GM15510 (cell line): ENCODE measurements around the gene NIPAL3.

Experiments
- POLR2A ChIP-seq: IDR thresholded peaks from 3 replicates; pipeline ENCODE4 v1.6.1; 2011; ENCODE audit warnings: borderline replicate concordance; ENCODE audit not compliant: insufficient read length; ENCODE audit errors: extremely low read depth

The NIPAL3 gene

DNA sequence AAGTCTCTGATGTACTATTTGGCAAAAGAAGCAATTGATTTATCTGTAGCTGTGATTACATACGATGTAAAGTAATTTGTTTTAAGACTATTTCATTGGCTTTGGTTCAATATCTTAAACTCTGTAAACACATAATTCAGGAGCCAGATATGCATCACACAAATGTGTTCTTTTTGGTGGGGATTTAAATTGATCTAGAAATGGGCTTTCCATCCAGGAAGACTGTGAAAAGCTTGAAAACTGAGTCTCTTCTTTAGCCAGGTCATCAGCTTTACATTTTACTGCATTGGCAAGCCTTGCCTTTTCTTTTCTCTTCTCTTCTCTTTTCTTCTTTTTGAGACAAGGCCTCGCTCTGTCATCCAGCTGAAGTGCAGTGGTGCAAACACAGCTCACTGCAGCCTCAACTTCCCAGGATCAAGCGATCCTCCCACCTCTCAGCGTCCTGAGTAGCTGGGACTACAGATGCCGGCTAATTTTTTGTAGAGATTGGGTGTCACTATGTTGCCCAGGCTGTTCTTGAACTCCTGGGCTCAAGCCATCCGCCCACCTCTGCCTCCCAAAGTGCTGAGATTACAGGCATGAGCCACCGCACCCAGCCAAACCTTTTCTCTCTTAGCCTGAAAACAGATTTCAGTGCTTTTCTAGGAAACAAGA, 88.4 kb downstream of the NIPAL3 start:
- TF ChIP-seq POLR2A: no peak

DNA sequence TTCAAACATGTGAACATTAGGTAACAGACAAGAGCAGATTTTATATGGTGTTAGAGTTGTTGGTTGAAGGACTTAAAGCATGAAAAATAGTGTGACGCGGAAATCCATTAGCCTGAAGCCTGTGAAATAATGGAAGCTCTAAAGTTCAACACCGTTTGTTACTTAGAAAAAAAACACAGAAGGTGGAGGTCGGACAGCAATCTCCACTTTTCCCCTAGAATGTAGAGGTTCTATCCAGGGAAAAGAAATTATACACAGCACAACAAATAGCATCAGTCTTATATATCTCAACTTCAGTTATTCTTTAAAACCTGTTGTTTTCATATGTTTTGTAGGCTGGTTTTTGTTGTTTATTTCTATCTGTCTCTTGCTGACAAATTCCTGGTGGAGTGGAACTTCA, 89.0 kb downstream of the NIPAL3 start:
- TF ChIP-seq POLR2A: no peak

DNA sequence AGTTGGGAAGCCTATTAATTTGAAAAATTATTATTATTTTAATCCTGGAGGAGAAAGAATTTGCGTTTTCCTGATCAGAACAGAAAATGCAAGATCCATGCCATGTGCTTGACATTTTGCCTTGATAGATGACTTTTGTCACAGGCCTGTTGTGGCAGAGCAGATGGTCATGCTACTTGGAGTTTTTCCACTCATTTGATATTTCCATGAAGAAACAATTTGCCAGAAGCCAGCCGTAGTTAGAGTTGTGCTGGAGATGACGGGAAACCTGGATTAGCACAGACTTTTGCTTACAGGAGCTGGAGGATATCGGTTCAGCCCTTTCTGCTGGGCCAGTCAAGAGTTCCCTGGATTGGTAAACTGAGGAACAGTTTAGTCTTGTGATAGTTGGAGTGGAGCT, 90.2 kb downstream of the NIPAL3 start:
- TF ChIP-seq POLR2A: no peak

GRCh38 chr1:24506691-24507381, 91.2 kb downstream of the NIPAL3 start:
- TF ChIP-seq POLR2A: no peak

DNA sequence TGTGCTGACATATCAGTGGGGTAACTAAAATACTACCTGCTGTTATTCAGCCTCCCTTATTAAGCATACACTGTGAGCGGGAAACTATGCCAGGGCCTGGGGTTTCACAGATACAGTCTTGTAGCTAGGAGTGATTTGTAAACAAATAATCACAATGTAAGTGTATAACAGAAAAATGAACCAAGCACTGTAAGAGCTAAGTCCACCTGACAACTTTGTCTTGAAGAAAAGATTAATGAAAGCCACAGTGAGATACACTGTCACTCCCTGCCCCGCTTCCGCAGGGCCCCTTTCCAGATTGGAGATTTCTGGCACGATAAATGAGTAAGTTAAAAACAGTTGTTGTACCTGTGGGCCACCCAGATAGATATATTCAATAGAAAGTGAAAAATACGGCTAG, 91.8 kb downstream of the NIPAL3 start:
- TF ChIP-seq POLR2A: no peak

- TF ChIP-seq POLR2A: no peak
Measured at GRCh38 chr1:24508911-24509310, 93.3 kb downstream of the NIPAL3 start.

- TF ChIP-seq POLR2A: no peak
Measured at GRCh38 chr1:24513706-24514105, 98.1 kb downstream of the NIPAL3 start.

GRCh38 chr1:24514946-24515345, 99.3 kb downstream of the NIPAL3 start:
- TF ChIP-seq POLR2A: no peak

- TF ChIP-seq POLR2A: no peak
Measured at GRCh38 chr1:24516506-24516905, 100.9 kb downstream of the NIPAL3 start.

- TF ChIP-seq POLR2A: no peak
Measured at GRCh38 chr1:24517898-24518297, 102.3 kb downstream of the NIPAL3 start.
